Mesendoderm (in vitro differentiated cells): ENCODE measurements around the gene RALGAPB.

Source experiments
- DNase-seq: peaks from one replicate; pipeline ENCODE4 v3.0.0; 2013
- H2AK5ac ChIP-seq: 2 replicates; pipeline ENCODE4 v1.6.1; 2013; ENCODE audit warnings: low read length, inconsistent platforms
- H2BK120ac ChIP-seq: 2 replicates; pipeline ENCODE4 v1.6.1; 2013; ENCODE audit warnings: low read depth, mild to moderate bottlenecking, low read length, moderate library complexity, mixed read lengths
- H2BK15ac ChIP-seq: replicated peaks from 2 replicates; pipeline ENCODE4 v1.6.1; 2013; ENCODE audit warnings: low read depth, mild to moderate bottlenecking, moderate library complexity
- H2BK5ac ChIP-seq: 2 replicates; pipeline ENCODE4 v1.6.1; 2013; ENCODE audit warnings: low read length, inconsistent platforms
- H3K18ac ChIP-seq: 2 replicates; pipeline ENCODE4 v1.6.1; 2013; ENCODE audit warnings: mild to moderate bottlenecking, low read length, mixed read lengths
- H3K23ac ChIP-seq: one replicate; pipeline ENCODE4 v1.6.1; 2013; ENCODE audit warnings: low read length
- H3K27ac ChIP-seq: 2 replicates; pipeline ENCODE4 v1.5.1; 2013; ENCODE audit warnings: low read depth, mild to moderate bottlenecking, inconsistent platforms, low read length, moderate library complexity
- H3K27me3 ChIP-seq: 2 replicates; pipeline ENCODE4 v1.6.1; 2013; ENCODE audit warnings: low read length, control low read depth, mild to moderate bottlenecking, inconsistent platforms; ENCODE audit not compliant: insufficient read depth, poor library complexity
- H3K36me3 ChIP-seq: 2 replicates; pipeline ENCODE4 v1.6.1; 2013; ENCODE audit warnings: low read length, inconsistent platforms; ENCODE audit not compliant: control insufficient read depth, insufficient read depth
- H3K4ac ChIP-seq: one replicate; pipeline ENCODE4 v1.6.1; 2013; ENCODE audit warnings: low read depth, mild to moderate bottlenecking, low read length, moderate library complexity
- H3K4me1 ChIP-seq: 2 replicates; pipeline ENCODE4 v1.6.1; 2013; ENCODE audit warnings: low read depth, low read length, inconsistent platforms; ENCODE audit not compliant: control insufficient read depth
- H3K4me2 ChIP-seq: 2 replicates; pipeline ENCODE4 v1.6.1; 2013; ENCODE audit warnings: low read length
- H3K4me3 ChIP-seq: 2 replicates; pipeline ENCODE4 v1.5.1; 2013; ENCODE audit warnings: mild to moderate bottlenecking, low read length
- H3K56ac ChIP-seq: one replicate; pipeline ENCODE4 v1.6.1; 2013; ENCODE audit warnings: low read length
- H3K79me1 ChIP-seq: 2 replicates; pipeline ENCODE4 v1.6.1; 2013; ENCODE audit warnings: low read length, inconsistent platforms
- H3K79me2 ChIP-seq: 2 replicates; pipeline ENCODE4 v1.6.1; 2013; ENCODE audit warnings: mild to moderate bottlenecking, low read length; ENCODE audit not compliant: control insufficient read depth, insufficient read depth
- H3K9ac ChIP-seq: 2 replicates; pipeline ENCODE4 v1.6.1; 2013; ENCODE audit warnings: low read length, inconsistent platforms
- H4K5ac ChIP-seq: one replicate; pipeline ENCODE4 v1.6.1; 2013; ENCODE audit warnings: low read length
- H4K8ac ChIP-seq: one replicate; pipeline ENCODE4 v1.6.1; 2013; ENCODE audit warnings: low read depth, mild to moderate bottlenecking, control low read depth, low read length, moderate library complexity
- whole genome bisulfite sequencing: extraction: QIAGEN DNeasy Blood & Tissue Kit; methylation state at CpG from one replicate; pipeline ENCODE4 v1.1.7; 2013; ENCODE audit warnings: low lambda C conversion rate, missing lambda C conversion rate; ENCODE audit not compliant: insufficient coverage; ENCODE audit errors: extremely low coverage; 5-methylcytosine and 5-hydroxymethylcytosine counted together

The RALGAPB gene

GRCh38 chr20:38447251-38447661, 25.4 kb upstream of the RALGAPB start:
- H3K79me1 ChIP-seq = peaks cover 9% of the 10 kb centered on the region
- no peak overlapping the region for H4K5ac ChIP-seq
- peaks cover 3% of the 10 kb centered on the region for H3K36me3 ChIP-seq
- H3K18ac ChIP-seq = no peak overlapping the region
- H3K79me2 ChIP-seq = peaks cover 3% of the 10 kb centered on the region
- no peaks in the 10 kb centered on the region for H3K27me3 ChIP-seq
- no peak overlapping the region for H2BK5ac ChIP-seq
- H2AK5ac ChIP-seq = peak overlapping the region; percentile 39
- peaks cover 7% of the 10 kb centered on the region for H3K4me1 ChIP-seq
- no peak overlapping the region for H2BK120ac ChIP-seq
- peak overlapping the region; percentile 92 for H3K4ac ChIP-seq
- peak overlapping the region; percentile 86 for H3K4me3 ChIP-seq
- WGBS = no CpG with 5 or more reads among the region's 12 CpGs
- peak overlapping the region; percentile 77 for H3K9ac ChIP-seq
- H3K56ac ChIP-seq = peak overlapping the region; percentile 82
- DNase-seq = no peak
- H4K8ac ChIP-seq = no peak overlapping the region
- no peak overlapping the region for H3K23ac ChIP-seq
- no peak overlapping the region for H2BK15ac ChIP-seq
- H3K4me2 ChIP-seq = peak overlapping the region; percentile 49
- no peak overlapping the region for H3K27ac ChIP-seq

GRCh38 chr20:38447931-38448675, 24.5 kb upstream of the RALGAPB start:
- no peak overlapping the region for H3K27ac ChIP-seq
- peak; percentile 70 for DNase-seq
- peaks cover 7% of the 10 kb centered on the region for H3K4me1 ChIP-seq
- no CpG with 5 or more reads among the region's 10 CpGs for WGBS
- no peak overlapping the region for H3K18ac ChIP-seq
- H3K23ac ChIP-seq = no peak overlapping the region
- H3K4ac ChIP-seq = no peak overlapping the region
- no peak overlapping the region for H2AK5ac ChIP-seq
- H3K9ac ChIP-seq = peak overlapping the region; percentile 23
- H4K8ac ChIP-seq = no peak overlapping the region
- H3K4me2 ChIP-seq = peak overlapping the region; percentile 20
- H2BK5ac ChIP-seq = no peak overlapping the region
- peaks cover 3% of the 10 kb centered on the region for H3K79me2 ChIP-seq
- peak overlapping the region; percentile 54 for H3K56ac ChIP-seq
- H3K4me3 ChIP-seq = no peak overlapping the region
- H3K36me3 ChIP-seq = peaks cover 3% of the 10 kb centered on the region
- H2BK120ac ChIP-seq = no peak overlapping the region
- H3K27me3 ChIP-seq = no peaks in the 10 kb centered on the region
- H2BK15ac ChIP-seq = no peak overlapping the region
- no peak overlapping the region for H4K5ac ChIP-seq
- H3K79me1 ChIP-seq = peaks cover 9% of the 10 kb centered on the region

- no peak overlapping the region for H3K56ac ChIP-seq
- H3K4me2 ChIP-seq = no peak overlapping the region
- no CpG with 5 or more reads among the region's 3 CpGs for WGBS
- H3K27me3 ChIP-seq = no peaks in the 10 kb centered on the region
- H3K79me2 ChIP-seq = peaks cover 3% of the 10 kb centered on the region
- no peak overlapping the region for H2BK5ac ChIP-seq
- DNase-seq = no peak
- peaks cover 3% of the 10 kb centered on the region for H3K36me3 ChIP-seq
- H3K9ac ChIP-seq = no peak overlapping the region
- no peak overlapping the region for H3K23ac ChIP-seq
- H2BK15ac ChIP-seq = no peak overlapping the region
- no peak overlapping the region for H3K4me3 ChIP-seq
- no peak overlapping the region for H3K18ac ChIP-seq
- H3K79me1 ChIP-seq = peaks cover 9% of the 10 kb centered on the region
- H3K4me1 ChIP-seq = peaks cover 7% of the 10 kb centered on the region
- no peak overlapping the region for H2BK120ac ChIP-seq
- H3K27ac ChIP-seq = no peak overlapping the region
- no peak overlapping the region for H4K8ac ChIP-seq
- no peak overlapping the region for H2AK5ac ChIP-seq
- no peak overlapping the region for H4K5ac ChIP-seq
- no peak overlapping the region for H3K4ac ChIP-seq
Observed at GRCh38 chr20:38449046-38449445, 23.6 kb upstream of the RALGAPB start.

GRCh38 chr20:38450412-38450975, 22.1 kb upstream of the RALGAPB start:
- no peak overlapping the region for H3K9ac ChIP-seq
- no peak overlapping the region for H2BK120ac ChIP-seq
- no CpG with 5 or more reads among the region's 7 CpGs for WGBS
- H3K4me3 ChIP-seq = no peak overlapping the region
- no peak overlapping the region for H2BK5ac ChIP-seq
- no peak overlapping the region for H3K23ac ChIP-seq
- no peak overlapping the region for H3K4me2 ChIP-seq
- no peaks in the 10 kb centered on the region for H3K27me3 ChIP-seq
- peaks cover 9% of the 10 kb centered on the region for H3K79me1 ChIP-seq
- H2AK5ac ChIP-seq = no peak overlapping the region
- no peak overlapping the region for H4K8ac ChIP-seq
- H3K4me1 ChIP-seq = peaks cover 7% of the 10 kb centered on the region
- no peak overlapping the region for H2BK15ac ChIP-seq
- H3K4ac ChIP-seq = no peak overlapping the region
- peaks cover 3% of the 10 kb centered on the region for H3K36me3 ChIP-seq
- H3K27ac ChIP-seq = no peak overlapping the region
- H3K79me2 ChIP-seq = peaks cover 3% of the 10 kb centered on the region
- no peak overlapping the region for H3K56ac ChIP-seq
- no peak overlapping the region for H4K5ac ChIP-seq
- DNase-seq = peak; percentile 66
- H3K18ac ChIP-seq = no peak overlapping the region

GRCh38 chr20:38452880-38453624, 19.6 kb upstream of the RALGAPB start:
- Histone ChIP-seq H3K4ac (no peak overlapping the region), H3K9ac (no peak overlapping the region), H2BK15ac (no peak overlapping the region), H2AK5ac (no peak overlapping the region), H2BK5ac (no peak overlapping the region), H3K4me1 (peaks cover 3% of the 10 kb centered on the region), H3K4me2 (no peak overlapping the region), H4K5ac (no peak overlapping the region), H4K8ac (no peak overlapping the region), H2BK120ac (no peak overlapping the region), H3K4me3 (no peak overlapping the region), H3K18ac (no peak overlapping the region), H3K79me2 (no peaks in the 10 kb centered on the region), H3K23ac (no peak overlapping the region), H3K27me3 (no peaks in the 10 kb centered on the region), H3K56ac (no peak overlapping the region), H3K27ac (no peak overlapping the region), H3K36me3 (peaks cover 3% of the 10 kb centered on the region), H3K79me1 (peaks cover 5% of the 10 kb centered on the region)
- DNase-seq = no peak
- WGBS = no CpG with 5 or more reads among the region's 19 CpGs
